DMS153 (cell line): ENCODE results near the gene ADGRG3.

ENCODE experiments used
- DNase-seq: peaks from one replicate; lab custom pipeline; 2025; lab: John Stamatoyannopoulos, UW

The ADGRG3 gene

DNA sequence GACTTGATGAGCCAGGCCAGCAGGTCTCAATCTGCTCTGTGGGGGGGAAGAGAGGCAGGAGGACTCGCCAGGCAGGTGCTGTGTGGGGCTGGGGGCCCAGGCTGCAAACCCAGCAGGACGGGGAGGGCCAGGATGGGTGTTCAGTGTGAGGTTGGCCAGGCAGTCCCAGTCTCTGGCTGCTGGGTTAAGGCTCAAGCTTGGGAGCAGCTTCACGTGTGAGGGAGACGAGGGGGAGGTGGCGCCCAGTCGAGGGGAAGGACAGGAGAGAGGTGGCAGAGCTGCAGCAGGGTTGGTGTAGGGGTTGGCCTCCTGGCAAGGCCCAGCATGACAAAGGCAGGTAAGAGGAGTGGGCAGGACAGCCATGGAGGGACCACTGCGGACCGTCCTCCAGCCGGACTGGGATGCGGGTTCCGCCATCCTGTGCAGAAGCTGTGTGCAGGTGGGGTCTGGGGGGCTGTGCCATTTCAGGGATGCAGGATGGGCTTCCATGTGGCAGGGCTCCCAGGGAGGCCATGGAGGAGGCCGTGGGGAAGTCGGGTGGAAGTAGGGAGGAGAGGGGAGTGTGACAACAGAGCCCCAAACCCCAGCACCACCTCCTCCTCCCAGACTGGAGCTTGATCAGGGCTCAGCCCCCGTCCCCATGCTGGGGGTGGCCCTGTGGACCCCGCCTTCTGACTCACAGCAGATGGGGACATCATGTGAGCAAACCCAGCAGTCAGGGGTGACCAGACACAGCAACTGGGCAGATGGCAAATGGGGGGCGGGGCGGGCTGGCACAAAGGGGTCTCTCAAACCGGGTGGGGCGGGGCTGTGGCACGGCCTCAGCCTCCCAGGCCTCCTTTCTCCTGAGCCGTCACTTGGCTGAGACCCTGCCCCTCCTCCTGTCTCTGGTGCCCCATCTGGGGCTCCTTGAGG, 36.9 kb upstream of the ADGRG3 start:
- DNase-seq: no peak

DNA sequence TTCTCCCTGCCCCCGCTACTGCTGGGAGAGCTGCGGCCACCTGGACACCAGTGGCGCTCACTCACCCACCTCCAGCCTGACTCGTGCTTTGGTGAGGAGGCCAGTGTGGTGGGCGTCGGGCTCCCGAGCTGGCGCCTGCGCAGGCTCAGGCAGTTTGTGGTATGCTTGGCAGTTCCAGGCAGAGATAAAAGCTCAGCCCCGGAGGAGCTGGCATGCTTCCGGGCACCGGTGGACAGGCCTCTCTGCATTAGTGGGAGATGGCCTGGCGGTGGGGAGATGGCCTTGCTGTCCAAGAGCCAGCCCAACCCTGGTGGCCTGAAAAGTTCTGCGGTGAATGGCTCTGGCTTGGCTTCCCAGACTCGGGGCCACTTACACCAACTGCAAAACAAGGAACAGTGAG, 35.5 kb upstream of the ADGRG3 start:
- DNase-seq: no peak

DNA sequence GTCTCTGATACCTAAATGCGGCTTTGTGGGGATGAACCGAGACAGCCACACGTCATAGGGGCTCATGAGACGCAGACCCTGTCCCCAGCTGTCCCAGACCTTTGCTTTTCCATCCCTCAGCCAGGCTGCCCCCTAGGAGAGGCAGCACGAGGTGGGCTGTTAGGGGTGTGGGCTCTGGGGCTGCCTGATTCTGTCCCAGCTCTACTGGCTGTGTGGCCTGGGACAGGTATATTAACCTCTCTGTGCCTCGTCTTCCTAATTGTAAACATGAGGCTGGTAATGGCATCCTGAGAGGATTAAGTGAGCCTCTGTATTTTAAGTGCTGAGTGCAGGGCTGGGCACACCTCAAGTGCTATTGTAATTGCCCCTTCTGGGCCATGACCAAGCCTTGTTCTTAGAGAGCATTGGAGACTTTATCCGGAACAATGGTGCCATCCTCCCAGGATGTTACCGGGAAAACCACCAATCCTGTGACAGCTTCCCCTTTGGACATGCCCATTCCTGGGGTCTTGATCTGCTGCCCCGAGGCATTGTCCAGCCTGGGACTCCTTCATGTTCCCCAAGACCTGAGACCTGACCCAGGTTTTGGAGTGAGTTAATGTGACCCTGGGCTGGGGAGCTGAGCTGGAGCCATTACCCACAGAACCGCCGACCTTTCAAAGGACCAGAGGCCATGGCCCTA, 34.6 kb upstream of the ADGRG3 start:
- DNase-seq: no peak

DNA sequence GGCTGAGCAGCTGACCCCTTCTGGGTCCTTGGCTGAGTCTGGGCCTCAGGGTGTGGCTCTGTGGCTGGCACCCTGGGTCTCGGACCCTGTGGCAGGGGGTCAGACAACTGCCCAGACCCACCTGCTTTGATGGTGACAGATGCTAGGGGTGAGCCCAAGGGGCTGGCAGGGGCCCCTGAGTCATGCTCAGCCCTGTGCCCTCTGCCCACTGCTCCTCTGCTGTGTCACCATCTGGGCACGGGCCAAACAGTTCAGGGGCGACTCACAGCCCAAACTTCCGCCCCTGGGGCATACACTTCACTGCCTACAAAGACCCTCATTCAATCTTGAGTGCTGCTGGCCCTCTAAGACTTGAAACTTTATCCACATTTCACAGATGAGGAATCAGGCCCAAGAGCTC, 33.9 kb upstream of the ADGRG3 start:
- DNase-seq: no peak

DNA sequence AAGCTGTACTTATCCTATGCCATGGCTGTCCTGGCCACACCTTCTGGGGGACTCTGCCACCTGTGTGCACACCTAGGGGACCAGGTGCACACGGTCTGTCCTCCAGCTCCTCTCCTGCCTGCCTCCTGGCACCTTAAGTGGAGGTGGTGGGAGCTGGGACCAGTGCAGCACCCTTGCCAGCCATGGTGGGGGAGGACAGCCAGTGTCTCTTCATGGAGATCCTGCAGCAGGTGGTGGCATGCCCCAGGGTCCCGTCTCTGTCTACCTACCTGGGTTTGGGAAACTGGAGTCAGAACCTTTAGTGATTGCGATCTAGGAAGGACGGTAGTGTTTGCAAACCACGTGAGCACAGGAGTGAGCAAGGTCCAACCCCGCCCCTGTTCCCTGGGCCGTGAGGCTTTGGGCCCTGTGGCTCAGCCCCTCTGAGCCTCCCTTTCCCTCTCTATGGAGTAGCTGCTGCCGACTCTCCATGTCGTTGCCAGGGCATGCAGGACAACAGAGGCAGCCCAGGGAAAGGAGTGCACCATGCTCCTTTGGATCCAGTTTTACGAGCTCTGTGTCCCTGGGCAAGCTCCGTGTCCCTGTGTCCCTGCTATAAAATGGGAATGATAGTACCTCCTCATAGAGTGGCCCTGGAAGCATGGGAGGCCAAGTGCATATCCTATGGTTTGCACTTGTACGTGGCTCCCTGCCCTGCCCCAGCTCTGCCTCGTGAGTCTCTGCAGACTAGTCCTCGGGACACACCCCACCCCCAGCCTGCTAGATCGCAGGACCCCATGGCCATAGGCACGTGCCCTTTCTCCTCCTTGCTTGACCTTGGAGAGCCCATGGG, 32.6 kb upstream of the ADGRG3 start:
- no peak for DNase-seq

DNA sequence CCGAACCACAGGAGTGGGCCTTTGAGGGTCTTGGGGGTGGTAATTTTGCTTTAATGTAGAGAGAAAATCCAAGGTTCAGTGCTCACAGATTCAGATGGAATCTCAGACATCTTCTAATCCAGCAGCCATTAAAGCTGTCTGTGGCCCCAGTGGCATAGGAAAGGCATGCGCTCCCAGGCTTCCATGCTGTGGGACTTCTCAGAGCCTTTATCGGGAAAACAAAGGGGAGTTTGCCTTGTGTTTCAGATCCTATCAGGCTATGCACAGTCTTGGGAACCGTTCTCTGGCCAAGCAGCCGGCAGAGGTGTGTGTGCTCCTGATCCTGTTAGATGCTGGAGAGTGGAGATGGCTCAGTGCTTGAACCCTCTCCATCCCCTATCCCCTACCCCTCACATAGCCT, 31.9 kb upstream of the ADGRG3 start:
- no peak for DNase-seq

DNA sequence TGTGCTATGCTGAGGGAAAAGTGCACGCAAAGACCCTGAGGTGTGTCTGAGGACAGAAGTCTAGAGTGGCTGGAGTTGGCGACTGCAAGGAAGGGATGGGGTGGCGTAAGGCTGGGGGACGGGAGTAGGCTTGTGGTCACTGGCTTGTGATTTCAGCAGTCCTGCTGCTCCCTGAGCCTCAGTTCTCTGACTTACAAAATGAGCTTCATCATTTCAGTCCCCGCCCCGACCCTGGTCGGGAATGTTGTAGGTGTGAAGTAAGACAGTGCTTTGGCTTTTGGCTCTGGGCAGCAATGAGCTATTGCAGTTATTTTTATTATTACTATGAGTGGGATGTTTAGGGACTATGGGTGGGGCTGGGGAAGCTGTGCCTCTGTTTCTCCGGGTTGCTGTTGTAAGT, 31.1 kb upstream of the ADGRG3 start:
- DNase-seq: no peak

DNA sequence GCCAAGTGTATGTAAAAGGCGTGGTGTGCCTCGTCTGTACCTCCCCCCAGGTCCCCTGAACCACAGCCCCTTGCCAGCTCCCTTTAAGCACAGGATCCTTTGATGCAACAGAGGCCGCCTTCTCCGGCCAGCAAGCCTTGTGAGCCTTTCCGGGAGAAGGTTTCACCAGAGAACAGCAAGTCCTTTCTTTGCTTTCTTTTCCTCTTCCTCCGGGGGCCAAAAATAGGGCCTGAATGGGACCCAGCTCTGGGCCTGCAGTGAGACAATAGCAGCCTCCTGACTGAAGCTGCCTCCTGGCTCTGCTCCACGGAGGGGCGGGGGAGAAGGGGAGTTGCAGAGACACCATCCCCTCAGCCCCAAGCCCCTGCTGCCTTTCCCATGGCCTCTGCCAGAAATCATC, 30.7 kb upstream of the ADGRG3 start:
- DNase-seq: no peak

DNA sequence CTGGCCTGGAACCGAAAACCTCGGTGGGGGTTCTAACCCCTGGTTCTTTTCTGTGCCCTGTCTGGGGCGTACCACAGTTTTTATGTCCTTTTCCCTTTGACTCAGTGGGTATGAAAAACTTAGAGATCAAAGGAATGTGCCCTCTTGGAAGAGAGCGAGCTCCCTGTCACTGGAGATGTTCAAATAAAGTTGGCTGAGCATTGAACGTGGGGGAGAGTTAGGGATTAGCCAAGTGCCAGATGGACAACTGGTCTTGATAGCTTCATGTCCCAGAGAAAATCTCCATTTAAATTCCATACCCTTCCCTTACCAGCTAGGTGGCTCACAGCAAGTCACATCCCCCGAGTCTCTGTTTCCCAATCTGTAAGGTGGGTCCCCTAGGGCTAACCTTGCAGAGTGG, 30.1 kb upstream of the ADGRG3 start:
- no peak for DNase-seq

DNA sequence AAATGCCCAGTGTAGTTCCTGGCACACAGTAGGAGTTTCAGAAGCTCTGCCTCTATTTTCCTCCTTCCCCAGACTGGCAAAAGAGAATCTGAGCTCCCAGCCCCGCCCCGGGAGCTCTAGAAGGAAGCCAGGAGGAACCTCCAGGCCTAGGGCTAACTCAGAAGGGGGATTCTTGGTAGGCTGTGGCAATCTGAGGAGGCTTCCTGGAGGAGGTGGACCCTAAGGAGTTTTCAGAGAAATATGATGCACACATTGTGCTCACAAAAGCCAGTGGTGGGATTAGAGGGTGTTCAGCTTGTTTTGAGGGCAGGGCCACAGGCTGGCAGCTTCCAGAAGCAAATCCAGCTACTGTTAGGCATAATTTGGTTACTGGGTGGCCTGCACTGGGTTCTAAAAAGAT, 29.7 kb upstream of the ADGRG3 start:
- DNase-seq: no peak

DNA sequence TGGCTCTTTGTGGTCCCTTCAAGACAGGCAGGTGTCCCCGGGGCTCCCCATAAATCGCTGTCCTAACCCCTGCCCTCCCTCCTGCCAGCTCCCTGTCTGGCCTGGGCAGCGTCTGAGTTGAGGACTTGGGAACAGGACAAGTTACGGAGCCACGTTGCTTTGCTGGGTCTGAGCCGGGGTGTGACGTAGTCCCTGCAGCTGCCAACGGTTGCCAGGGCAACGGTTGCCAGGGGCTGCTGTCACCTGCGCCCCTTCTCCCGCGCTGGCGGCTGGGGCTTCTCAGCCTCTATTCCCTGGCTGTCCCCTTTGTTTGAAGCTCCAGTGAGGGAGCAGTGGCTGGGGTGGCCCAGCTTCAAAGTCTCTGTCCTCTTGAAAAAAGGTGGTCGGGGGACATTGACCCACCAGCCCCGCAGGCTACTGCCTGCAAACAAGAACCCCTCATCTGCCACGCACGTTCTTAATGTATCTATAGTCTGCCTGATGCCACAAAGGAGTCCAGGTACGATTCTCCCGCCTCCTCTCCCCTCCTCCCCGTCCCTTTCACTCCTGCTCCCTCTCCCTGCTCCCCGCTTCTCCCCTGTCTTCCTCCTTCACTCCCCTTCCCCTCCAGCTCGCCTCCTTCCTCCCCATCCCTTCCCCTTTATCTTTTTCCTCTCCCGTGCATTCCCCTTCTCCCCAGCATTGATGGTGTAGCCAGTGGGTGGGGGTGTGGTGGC, 28.8 kb upstream of the ADGRG3 start:
- no peak for DNase-seq

DNA sequence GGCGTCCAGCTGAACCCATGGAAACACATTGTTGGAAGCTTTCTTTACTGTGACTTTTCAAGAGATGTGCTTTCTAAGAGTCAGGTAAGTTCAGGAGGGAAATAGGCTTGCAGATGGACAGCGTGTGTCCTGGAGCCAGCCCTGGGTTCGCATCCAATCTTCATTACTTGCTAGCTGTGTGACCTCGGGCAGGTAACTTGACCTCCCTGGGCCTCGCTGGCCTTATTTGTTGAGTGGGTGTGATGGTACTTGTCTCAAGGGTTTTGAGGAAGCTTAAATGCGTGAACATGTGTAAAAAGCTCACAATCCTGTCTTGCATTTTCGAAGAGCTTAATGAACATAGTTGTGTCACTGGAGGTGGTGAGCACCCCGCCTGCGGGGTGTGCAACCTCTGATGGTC, 27.9 kb upstream of the ADGRG3 start:
- no peak for DNase-seq

DNA sequence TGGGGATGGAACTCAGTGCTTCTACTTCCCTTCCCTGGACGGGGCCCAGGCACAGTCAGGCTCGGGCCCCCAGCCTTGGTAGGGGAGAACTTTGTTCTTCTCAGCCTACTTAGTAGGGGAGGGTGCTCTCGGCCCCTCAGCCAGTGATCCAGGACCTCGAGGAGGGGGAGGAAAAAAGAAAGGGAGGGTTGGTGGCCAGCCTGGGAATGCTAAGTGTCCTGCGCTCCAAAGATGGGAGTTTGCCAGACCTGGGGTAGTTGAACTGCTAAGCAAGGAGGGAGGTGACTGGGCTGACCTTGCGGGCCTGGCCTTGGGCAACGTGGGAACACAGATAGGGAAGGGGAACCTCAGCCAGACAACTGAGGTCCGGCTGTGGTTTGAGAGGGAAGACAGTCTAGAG, 27.5 kb upstream of the ADGRG3 start:
- DNase-seq: no peak

DNA sequence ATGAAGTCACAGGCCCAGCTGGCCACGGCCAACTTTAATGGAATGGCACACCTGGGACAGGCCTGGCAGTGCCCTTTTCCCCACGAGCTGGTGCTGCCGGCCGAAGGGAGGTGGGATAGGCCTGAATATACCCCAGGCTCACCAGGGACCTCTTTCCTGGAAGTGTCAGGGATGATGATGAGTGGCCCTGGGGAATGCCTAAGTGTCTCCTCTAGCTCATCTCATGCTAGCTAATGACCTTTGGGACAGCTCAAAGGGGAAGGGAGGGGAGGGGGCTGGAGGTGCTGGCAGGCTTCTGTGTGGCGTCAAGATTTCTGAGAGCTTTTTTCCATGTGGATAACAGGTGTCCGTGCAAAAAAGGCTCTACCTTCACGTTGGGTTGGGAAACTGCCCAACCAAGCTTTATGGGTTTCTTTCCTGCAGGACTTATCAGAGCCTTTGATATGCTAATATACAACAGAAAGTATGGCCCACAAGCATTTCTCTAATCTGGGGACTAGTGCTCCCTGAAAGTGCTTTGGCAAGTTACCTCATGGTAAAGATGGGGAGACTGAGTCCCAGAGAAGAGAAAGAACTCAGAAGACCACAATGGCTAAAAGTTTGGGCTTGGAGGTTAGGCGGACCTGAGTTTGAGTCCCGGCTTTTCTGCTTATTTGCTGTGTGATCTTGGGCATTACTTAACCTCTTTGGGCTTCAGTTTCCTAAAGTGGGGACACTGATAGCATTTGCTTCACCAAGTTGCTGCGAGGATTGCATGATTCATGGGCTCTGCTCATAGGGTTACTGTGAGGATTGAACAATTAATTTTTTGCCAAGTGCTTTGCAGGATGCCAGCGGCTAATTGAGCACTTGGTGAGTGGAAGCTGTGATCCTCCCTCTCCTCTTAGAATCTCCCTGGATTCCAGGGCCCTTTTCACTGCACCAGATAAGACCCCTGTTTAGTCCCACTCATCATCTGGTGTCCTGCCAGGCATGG, 25.7 kb upstream of the ADGRG3 start:
- DNase-seq: no peak

DNA sequence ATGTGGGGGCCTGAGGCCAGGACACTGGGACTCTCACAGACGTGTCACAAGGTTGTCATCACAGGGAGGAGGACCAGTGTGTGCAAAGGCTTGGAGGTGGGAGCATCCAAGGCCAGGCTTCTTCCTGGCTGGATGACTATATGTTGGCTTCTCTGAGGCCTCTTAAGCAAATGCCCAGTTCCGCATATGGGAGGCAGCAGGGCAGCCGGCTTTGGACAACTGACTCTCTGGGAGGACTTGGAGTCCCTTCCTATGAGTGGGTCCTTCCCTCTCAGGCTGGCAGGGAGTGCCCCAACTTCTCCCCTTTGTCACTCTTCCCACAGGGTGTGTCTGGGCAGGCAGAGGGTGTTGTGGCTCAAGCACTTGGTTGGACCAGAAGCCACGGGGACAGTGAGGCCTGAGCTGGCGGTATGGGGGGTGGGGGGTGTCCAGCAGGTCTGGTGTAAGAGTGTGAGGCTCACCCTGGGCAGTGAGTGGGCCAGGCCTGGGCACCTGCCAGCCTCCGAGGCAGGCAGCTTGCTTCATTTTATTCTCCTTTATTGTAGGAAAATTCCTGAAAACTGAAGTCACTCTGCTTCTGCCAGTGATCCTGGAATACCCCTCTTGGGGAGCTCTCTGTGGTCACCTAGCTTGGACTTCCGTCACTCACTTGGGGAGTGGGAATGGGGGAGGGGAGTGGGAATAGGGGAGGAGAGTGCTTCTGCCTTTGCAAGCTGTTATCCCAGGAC, 24.8 kb upstream of the ADGRG3 start:
- no peak for DNase-seq

DNA sequence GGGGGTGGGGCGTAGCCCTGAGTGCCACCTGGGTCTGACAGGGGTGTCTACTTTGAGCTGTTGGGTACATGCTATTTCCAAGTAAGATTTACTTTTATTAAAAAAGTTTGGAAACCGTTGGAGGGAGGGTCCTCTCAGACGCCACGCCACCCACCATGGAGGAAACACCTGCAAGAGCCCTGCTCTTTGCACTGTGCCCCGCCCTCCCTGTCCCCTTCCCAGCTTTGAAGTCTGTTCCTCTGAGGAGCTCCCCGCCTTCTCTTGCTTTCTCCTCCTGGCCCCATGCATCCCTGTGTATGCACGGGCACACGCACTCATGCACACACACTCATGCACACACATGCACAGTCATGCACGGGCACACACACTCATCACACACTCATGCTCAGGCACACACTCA, 24.2 kb upstream of the ADGRG3 start:
- DNase-seq: no peak

DNA sequence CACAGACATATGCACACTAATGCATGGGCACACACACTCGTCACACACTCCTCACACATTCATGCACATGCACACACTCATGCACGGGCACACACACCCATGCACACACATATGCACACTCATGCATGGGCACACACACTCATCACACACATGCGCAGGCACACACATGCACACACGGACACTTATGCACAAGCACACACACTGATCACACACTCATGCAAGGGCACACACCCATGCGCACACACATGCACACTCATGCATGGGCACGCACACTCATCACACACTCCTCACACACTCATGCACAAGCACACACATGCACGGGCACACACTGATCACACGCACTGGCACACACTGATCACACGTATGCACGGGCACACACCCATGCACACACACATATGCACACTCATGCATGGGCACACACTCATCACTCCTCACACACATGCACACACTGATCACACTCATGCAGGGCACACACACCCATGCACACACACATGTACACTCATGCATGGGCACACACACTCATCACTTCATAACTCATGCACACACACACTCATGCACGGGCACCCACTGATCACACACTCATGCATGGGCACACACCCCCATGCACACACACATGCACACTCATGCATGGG, 23.6 kb upstream of the ADGRG3 start:
- no peak for DNase-seq

DNA sequence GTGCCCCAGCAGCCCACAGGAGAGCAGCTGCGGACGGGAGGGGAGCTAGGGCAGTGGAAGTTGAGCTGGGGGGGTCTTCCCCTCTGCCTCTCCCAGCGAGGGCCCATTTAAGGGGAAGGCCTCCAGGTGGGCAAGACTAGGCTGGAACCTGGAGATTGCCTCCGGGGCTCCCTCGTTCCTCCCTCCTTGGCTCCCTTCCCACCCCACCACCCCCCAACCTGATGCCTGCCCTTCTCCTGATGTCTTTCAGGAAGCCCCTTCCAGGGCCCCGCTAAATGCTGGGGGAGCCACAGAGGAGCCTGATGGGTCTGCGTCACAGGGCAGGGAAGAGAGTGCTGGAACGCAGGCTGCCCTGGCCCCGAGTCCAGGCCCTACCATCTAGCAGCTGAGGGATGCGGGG, 22.9 kb upstream of the ADGRG3 start:
- DNase-seq: no peak

DNA sequence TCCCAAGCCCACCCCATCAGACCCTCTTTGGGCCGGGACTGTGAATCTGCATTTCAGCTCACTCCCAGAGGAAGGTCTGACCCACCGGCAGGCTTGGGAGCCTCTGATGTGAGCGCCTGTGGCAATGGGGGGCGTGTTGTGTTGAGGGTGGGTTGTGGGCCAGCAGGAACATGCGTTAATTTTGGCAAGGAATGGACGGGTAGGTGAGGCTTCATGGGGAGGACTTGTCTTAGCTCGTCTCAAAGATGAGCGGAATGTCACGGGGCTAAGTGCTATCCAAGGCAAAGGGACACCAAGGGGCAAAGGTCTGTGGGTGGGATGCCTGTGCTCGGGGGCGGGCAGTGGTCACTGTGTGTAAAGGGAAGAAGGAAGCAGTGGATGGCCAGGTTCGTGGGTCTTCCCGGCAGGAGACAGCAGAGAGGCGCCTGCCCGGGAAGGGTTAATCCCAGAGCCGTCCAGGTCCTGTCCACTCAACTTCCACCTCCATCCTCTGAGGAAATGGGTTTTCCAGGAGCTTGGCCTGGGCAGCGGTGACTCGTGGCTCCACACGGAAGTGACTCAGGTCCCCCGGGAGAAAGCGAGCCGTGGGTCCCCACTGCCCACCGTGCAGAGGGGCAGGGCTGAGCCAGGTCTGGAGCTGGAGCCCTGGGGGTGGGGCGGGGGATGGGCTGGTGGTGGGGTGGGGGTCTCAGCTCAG, 22.3 kb upstream of the ADGRG3 start:
- DNase-seq: no peak
